G401.6 (cell line): Measurements from ENCODE around the gene ZBTB32.
A peak's percentile ranks its signal among the peaks of the same experiment; 100 is the strongest.

Source experiments
- FAIRE-seq: peaks from 2 replicates; lab custom pipeline; 2012; peaks lifted over from hg19 to GRCh38; lab: Jason Lieb, UNC

The ZBTB32 gene

DNA sequence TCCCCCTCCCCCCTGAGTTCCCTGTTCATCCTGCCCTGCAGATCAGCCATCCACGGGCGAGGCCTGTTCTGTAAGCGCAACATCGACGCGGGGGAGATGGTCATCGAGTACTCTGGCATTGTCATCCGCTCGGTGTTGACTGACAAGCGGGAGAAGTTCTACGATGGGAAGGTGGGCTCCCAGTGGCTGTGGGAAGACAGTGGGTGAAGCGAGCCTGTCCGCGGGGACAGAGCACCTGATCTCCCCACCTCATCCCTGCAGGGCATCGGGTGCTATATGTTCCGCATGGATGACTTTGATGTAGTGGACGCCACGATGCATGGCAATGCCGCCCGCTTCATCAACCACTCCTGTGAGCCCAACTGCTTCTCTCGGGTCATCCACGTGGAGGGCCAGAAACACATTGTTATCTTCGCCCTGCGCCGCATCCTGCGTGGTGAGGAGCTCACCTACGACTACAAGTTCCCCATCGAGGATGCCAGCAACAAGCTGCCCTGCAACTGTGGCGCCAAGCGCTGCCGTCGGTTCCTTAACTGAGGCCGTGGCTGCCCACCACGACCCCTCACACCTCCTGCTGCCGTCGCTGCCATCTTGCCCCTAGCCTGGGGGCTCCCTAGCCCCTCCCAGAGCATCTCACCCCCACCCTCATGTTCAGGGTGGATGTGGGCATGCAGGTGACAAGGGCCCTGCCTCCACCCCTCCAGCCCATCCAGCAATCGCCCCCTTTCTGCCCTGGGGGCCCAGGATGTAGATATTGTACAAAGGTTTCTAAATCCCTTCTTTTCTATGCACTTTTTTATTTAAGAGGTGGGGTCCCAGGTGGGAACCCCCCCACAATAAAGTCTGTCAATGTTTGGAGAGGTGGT is 33.9 kb downstream of the ZBTB32 start:
- no peak for FAIRE-seq

- FAIRE-seq: no peak
Measured at GRCh38 chr19:35738887-35739229, 34.5 kb downstream of the ZBTB32 start.

- no peak for FAIRE-seq
Measured at GRCh38 chr19:35739275-35740107, 35.1 kb downstream of the ZBTB32 start.

DNA sequence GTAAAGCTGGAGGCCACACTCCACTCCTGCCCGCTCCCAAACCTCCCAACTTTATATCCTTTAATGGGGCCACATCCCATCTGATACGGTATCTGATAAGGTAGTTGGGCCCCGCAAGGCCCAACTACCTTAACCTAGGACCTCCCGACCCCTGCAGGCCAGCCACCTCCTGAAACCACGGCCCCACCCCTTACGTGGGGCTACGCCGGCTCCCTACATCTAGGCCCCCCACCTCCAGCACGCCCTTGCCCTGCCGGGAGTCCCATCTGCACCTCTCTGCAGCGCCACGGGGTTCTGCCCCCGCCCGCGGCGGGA is 35.7 kb downstream of the ZBTB32 start:
- no peak for FAIRE-seq

- peak; percentile 96 for FAIRE-seq
Measured at GRCh38 chr19:35740423-35741202, 36.3 kb downstream of the ZBTB32 start.

GRCh38 chr19:35741203-35741515 is 36.8 kb downstream of the ZBTB32 start:
- no peak for FAIRE-seq

- FAIRE-seq: no peak
Measured at GRCh38 chr19:35742121-35742724, 37.9 kb downstream of the ZBTB32 start, which contains the start of gene IGFLR1. Gene IGFLR1 (minus strand): TSS chr19:35742452. CDS start chr19:35741180, 1,272 bp downstream.

DNA sequence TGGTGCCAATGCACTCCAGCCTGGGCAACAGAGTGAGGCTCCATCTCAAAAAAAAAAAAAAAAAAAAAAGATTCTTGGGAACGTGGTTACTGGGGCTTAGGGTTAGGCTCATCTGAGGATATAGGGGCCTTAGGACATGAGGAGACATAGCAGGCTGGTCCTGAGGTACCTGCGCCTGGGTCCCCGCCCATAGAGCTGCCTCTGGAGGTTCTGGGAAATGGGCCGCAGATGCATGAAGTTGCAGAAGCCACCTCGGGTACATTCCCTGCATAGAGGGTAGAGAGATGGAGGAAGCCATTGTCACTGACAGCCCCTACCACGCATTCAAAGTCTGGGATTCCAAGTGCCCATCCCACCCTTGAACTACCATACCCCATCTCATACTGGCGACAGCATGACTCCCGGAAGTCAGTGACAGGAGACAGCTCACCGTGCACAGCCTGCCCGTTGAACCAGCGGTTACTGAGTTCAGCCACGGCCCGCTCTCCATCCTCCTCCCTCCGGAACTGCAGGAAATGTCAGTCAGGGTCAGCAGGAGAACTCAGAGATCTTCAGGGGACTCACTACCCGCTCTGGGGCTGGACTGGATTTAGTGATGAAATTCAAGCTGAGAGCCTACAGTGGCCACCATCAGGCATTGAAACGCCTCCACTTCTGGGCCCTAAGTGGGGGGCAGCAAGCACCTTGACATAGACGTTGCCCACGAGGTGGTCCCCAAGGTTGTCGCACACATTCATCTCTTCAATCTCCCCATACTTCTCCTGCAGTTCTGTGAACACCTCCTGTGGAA is 39.5 kb downstream of the ZBTB32 start:
- FAIRE-seq: no peak

GRCh38 chr19:35744430-35745327 is 40.3 kb downstream of the ZBTB32 start:
- peak; percentile 95 for FAIRE-seq

GRCh38 chr19:35745328-35746086 is 41.1 kb downstream of the ZBTB32 start, which contains the start of the genes PSENEN and U2AF1L4:
Gene PSENEN (plus strand): TSS chr19:35745651. CDS start chr19:35745931, 280 bp downstream.
Gene U2AF1L4 (minus strand): TSS chr19:35745418. CDS start chr19:35745391, 27 bp downstream.
- peak; percentile 98 for FAIRE-seq

DNA sequence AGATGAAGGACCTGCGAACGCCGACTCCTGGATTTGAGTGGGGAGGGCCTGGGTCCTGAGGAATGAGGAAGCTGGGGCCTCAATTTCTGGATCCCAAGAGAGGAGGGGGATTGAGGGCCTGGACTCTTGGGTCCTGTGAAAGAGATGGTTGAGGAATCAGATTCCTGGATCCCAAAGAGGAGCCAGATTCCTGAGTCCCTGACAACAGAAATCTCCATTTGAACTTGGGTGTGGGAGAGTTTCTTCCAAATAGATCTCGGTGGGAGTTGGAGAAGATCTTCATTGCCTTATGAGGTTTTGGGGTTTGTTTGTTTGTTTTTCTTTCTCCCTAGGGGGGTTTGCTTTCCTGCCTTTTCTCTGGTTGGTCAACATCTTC is 41.7 kb downstream of the ZBTB32 start:
- no peak for FAIRE-seq

DNA sequence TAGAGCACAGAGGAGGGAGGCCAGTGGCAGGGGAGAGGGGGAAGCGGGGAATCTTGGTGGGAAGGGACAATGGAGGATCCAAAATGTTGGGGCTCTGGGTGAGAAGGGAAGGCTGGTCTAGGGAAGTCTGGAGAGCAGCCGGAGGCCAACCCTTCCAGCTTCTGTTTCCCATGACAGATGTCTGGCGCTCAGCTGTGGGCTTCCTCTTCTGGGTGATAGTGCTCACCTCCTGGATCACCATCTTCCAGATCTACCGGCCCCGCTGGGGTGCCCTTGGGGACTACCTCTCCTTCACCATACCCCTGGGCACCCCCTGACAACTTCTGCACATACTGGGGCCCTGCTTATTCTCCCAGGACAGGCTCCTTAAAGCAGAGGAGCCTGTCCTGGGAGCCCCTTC is 42.2 kb downstream of the ZBTB32 start:
- FAIRE-seq: no peak

- peak; percentile 98 for FAIRE-seq
Measured at GRCh38 chr19:35748106-35749020, 44.0 kb downstream of the ZBTB32 start, which contains the start of gene LIN37. Gene LIN37 (plus strand): TSS chr19:35748576. CDS start chr19:35748725, 149 bp downstream.

- no peak for FAIRE-seq
Measured at GRCh38 chr19:35750167-35750566, 45.8 kb downstream of the ZBTB32 start.

DNA sequence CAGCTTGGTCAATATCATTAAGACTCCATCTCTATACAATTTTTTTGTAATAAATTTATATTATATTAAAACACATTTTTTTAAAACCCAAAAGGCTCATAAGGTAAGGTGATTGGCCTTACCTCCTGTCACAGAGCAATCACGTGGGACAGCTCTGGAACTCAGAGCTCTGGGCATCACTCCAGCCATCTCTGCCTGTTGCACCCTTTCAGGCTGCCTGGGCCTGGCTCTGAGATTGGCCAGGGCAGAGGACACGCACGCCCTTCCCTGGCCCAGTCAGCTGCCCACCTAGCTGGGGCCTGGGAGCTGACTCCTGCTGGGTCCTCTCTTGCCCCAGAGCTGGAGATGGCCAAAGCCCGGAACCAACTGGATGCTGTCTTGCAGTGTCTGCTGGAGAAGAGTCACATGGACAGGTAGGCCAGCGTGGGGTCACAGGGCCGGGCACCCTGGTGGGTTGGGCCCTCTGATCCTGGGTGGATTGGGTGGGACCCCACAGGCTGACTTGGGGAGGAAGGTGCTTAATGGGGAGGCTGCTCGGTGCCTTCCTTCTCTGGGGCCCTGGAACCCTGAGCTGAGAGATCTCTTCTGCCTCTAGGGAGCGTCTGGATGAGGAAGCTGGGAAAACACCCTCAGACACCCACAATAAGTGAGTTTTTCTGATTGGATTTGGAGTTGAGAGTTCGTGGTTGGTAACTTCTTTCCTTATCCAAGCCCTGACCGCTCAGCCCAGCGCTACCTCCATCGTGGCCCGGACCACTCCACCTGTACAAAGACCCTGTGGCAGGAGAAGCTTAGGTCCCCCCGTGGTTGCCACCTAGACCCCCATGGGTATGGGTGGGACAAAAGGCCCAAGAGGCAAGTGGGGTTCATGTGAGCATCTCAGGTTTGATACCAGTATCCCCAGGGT is 47.7 kb downstream of the ZBTB32 start:
- FAIRE-seq: no peak

DNA sequence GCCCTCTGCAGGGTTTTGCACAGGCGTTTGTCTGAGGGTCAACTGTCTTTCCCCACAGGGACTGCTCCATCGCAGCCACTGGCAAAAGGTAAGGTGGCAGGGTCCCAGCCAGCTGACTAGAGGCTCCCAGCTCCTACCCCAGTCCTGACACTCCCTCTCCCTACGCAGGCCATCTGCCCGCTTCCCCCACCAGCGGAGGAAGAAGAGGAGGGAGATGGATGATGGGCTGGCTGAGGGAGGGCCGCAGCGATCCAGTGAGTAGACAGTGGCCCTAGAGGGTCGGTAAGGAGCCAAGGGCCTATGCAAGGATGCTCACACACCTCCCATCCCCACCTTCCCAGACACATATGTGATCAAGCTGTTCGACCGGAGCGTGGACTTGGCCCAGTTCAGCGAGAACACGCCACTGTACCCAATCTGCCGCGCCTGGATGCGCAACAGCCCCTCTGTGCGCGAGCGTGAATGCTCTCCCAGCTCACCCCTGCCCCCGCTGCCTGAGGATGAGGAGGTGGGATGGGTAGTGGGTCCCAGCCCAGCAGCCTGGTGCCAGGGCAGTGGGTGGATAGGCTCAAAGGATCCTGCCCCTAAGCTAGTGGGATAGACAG is 48.5 kb downstream of the ZBTB32 start:
- FAIRE-seq: no peak
